Measurements from ENCODE around the gene ORM1. TPM values are rescaled to one million over a fixed set of nuclear protein-coding genes. Genes with fewer than 3 reads are reported as not detected.

ORM1 gene
- total RNA-seq, 1 experiment from 2014 or later = 27.5 TPM

DNA sequence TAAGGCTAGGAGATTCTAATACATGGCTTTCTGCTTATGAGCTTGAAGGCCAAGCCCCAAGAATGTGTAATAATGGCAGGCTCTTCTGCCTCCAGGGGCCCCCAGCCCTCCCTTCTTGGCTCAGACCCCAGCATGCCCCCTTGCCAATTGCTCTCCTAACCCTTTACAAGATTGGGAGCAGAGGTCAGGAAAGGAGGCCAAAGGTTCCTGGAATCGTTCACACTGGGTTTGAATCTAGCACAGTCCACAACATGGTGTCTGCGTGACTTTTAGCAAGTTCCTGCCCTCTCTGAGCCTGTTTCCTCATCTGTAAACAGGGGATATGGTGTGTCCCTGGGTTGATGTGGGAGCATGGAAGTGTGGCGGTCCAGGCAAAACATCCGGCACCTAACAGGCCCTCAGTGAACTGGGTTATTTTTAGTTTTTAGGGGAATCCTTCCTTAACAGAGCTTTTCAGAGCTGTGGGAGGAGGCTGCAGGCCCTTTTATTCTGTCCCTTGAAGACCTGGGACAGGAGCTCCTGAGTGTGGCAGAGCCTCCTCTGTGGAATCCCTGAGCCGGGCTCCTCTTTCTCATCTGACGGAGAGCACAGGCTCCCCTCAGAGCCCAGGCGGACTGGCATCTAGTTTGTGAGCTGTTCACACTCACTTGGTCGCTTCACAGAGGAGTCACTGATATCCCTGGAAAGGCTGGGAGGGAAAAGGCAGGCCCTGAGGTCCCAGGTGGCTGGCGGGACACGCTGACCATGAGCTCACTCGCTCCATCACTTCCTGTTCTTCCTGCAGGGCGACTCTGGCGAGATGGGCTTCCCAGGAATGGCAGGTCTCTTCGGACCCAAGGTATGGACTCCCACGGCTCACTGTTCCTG lies 23.4 kb upstream of the ORM1 start:
- H3K4me3 Mint-ChIP-seq (ENCODE audit: unreplicated experiment) = no peak overlapping the region

DNA sequence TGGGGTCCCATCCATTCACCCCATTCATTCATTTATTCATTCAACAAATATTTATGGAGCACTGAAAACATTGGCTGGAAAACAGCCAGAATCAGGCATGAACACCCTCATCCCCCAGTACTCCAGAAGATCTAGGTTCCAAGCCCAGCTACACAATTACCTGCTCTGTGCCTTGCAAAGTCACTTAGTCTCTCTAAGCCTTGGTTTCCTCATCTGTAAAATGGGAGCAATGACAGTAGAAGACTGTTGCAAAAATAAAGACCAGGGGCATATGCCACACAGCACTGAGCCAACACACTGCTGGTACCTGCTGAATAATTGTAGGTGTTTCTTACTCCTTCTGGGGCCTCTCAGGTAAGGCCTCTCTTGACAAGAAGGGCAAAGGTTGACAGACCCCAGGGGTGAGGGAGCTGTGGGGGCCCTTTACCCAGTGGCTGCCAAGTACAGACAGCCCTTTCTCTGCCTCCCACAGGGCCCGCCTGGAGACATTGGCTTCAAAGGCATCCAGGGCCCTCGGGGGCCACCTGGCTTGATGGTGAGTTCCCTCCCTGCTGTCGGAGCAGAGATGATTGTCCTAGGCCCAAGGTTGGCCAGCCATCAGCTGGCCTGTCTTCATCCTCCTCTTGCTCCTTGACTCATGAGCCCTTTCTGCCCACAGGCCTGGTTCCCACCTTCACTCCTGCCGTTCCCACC lies 22.6 kb upstream of the ORM1 start:
- BruUV-seq (replicated peaks) = no TSS peak
- H3K4me1 ChIP-seq = no peaks in the 10 kb centered on the region
- DNase-seq = no peak
- ChIA-PET CTCF (interaction anchor here (1.1 to 1.9 kb wide), 2 partner anchors 146 to 192 kb away, joined by 4 to 5 read pairs; no protein-coding TSS in a partner anchor), POLR2A (no interaction called here)
- no peak overlapping the region for H3K4me3 ChIP-seq (ENCODE audit: low read depth, low read length)
- intact Hi-C loops (cut with micrococcal nuclease; ENCODE audit: unreplicated experiment) = no loop called here
- no peaks in the 10 kb centered on the region for H3K27me3 Mint-ChIP-seq (ENCODE audit: insufficient read depth, unreplicated experiment)
- no peaks in the 10 kb centered on the region for H3K9me3 ChIP-seq
- no peak overlapping the region for H3K4me3 Mint-ChIP-seq (ENCODE audit: unreplicated experiment)
- TF ChIP-seq, protein P1, sequence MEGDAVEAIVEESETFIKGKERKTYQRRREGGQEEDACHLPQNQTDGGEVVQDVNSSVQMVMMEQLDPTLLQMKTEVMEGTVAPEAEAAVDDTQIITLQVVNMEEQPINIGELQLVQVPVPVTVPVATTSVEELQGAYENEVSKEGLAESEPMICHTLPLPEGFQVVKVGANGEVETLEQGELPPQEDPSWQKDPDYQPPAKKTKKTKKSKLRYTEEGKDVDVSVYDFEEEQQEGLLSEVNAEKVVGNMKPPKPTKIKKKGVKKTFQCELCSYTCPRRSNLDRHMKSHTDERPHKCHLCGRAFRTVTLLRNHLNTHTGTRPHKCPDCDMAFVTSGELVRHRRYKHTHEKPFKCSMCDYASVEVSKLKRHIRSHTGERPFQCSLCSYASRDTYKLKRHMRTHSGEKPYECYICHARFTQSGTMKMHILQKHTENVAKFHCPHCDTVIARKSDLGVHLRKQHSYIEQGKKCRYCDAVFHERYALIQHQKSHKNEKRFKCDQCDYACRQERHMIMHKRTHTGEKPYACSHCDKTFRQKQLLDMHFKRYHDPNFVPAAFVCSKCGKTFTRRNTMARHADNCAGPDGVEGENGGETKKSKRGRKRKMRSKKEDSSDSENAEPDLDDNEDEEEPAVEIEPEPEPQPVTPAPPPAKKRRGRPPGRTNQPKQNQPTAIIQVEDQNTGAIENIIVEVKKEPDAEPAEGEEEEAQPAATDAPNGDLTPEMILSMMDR (IDR thresholded peaks at IDR 0.05; ENCODE audit: insufficient read depth in 1 of 2, low read depth in 1 of 2, low read length in 1 of 2, severe bottlenecking in 1 of 2, unreplicated experiment in 1 of 2) = no peak
- no peaks in the 10 kb centered on the region for H3K4me1 Mint-ChIP-seq (ENCODE audit: low read depth, unreplicated experiment)
- H3K27ac Mint-ChIP-seq (ENCODE audit: unreplicated experiment) = no peak overlapping the region
- H3K36me3 Mint-ChIP-seq (ENCODE audit: insufficient read depth, unreplicated experiment) = peaks cover 17% of the 10 kb centered on the region
- no peaks in the 10 kb centered on the region; the same call in 1 of the 2 replicates for H3K36me3 ChIP-seq (ENCODE audit: control insufficient read depth, insufficient read depth, low read length)
- no peaks in the 10 kb centered on the region for H3K27me3 ChIP-seq (replicated peaks; ENCODE audit: control insufficient read depth, insufficient read depth, low read length)
- peaks cover 2% of the 10 kb centered on the region for H3K9me3 Mint-ChIP-seq (ENCODE audit: unreplicated experiment)

More for the DNA sequence above, 23.4 kb upstream of the ORM1 start:
- no peak for DNase-seq
- peaks cover 2% of the 10 kb centered on the region for H3K9me3 ChIP-seq
- TF ChIP-seq, protein P1 (IDR thresholded peaks at IDR 0.05; ENCODE audit: insufficient read depth in 1 of 2, low read depth in 1 of 2, low read length in 1 of 2, severe bottlenecking in 1 of 2, unreplicated experiment in 1 of 2) = no peak
- peaks cover 10% of the 10 kb centered on the region for H3K9me3 Mint-ChIP-seq (ENCODE audit: unreplicated experiment)
- H3K4me1 ChIP-seq = no peaks in the 10 kb centered on the region
- ChIA-PET POLR2A (no interaction called here), CTCF (interaction anchor here (1.1 to 1.9 kb wide), 2 partner anchors 145 to 192 kb away, joined by 4 to 5 read pairs; no protein-coding TSS in a partner anchor)
- no peak overlapping the region for H3K4me3 ChIP-seq (ENCODE audit: low read depth, low read length)
- H3K36me3 ChIP-seq (ENCODE audit: control insufficient read depth, insufficient read depth, low read length) = no peaks in the 10 kb centered on the region; the same call in 1 of the 2 replicates
- peaks cover 17% of the 10 kb centered on the region for H3K36me3 Mint-ChIP-seq (ENCODE audit: insufficient read depth, unreplicated experiment)
- no peaks in the 10 kb centered on the region for H3K27me3 ChIP-seq (replicated peaks; ENCODE audit: control insufficient read depth, insufficient read depth, low read length)
- H3K27me3 Mint-ChIP-seq (ENCODE audit: insufficient read depth, unreplicated experiment) = no peaks in the 10 kb centered on the region
- BruUV-seq (replicated peaks) = no TSS peak
- H3K27ac Mint-ChIP-seq (ENCODE audit: unreplicated experiment) = no peak overlapping the region
- intact Hi-C loops (cut with micrococcal nuclease; ENCODE audit: unreplicated experiment) = no loop called here
- H3K4me1 Mint-ChIP-seq (ENCODE audit: low read depth, unreplicated experiment) = no peaks in the 10 kb centered on the region

Data from Caco-2 (cell line).